ENCODE measurements around the gene TBP.
A peak's percentile ranks its signal among the peaks of the same experiment; 100 is the strongest.

TBP gene

GRCh38 chr6:170516783-170517616 is 37.2 kb upstream of the TBP start (continued):
- no peak for TF ChIP-seq POU6F1 (CRISPR knock-in tag; IDR thresholded peaks at IDR 0.05; ENCODE audit: borderline replicate concordance, low read depth)
- TF ChIP-seq ZNF70 (CRISPR knock-in tag; IDR thresholded peaks at IDR 0.05), result no peak

- TF ChIP-seq CSRNP3 (CRISPR knock-in tag; IDR thresholded peaks at IDR 0.05) (no peak), ZNF70 (CRISPR knock-in tag; IDR thresholded peaks at IDR 0.05) (no peak), ZFP3 (CRISPR knock-in tag; IDR thresholded peaks at IDR 0.05) (no peak), PPARA (CRISPR knock-in tag; IDR thresholded peaks at IDR 0.05; ENCODE audit: borderline replicate concordance) (no peak), BACH2 (CRISPR knock-in tag; IDR thresholded peaks at IDR 0.05; ENCODE audit: borderline replicate concordance) (no peak), TOX (CRISPR knock-in tag; IDR thresholded peaks at IDR 0.05; ENCODE audit: borderline replicate concordance) (no peak), ARNTL (CRISPR knock-in tag; IDR thresholded peaks at IDR 0.05; ENCODE audit: borderline replicate concordance, low read depth) (no peak), SNAI2 (CRISPR knock-in tag; IDR thresholded peaks at IDR 0.05) (no peak), OSR1 (CRISPR knock-in tag; IDR thresholded peaks at IDR 0.05) (no peak)
- peak; percentile 94 for ATAC-seq
These were observed 31.5 kb upstream of the TBP start for GRCh38 chr6:170522565-170523183.

GRCh38 chr6:170523256-170524171 is 30.7 kb upstream of the TBP start:
- TF ChIP-seq ZNF8 (CRISPR knock-in tag; IDR thresholded peaks at IDR 0.05), result no peak
- no peak for TF ChIP-seq BACH2 (CRISPR knock-in tag; IDR thresholded peaks at IDR 0.05; ENCODE audit: borderline replicate concordance)
- TF ChIP-seq GLIS3 (CRISPR knock-in tag; IDR thresholded peaks at IDR 0.05), result no peak
- no peak for TF ChIP-seq ZFP3 (CRISPR knock-in tag; IDR thresholded peaks at IDR 0.05)
- TF ChIP-seq CSRNP3 (CRISPR knock-in tag; IDR thresholded peaks at IDR 0.05), result no peak
- no peak for TF ChIP-seq ZNF70 (CRISPR knock-in tag; IDR thresholded peaks at IDR 0.05)
- no peak for TF ChIP-seq TOX (CRISPR knock-in tag; IDR thresholded peaks at IDR 0.05; ENCODE audit: borderline replicate concordance)
- no peak for TF ChIP-seq ESRRG (CRISPR knock-in tag; IDR thresholded peaks at IDR 0.05)
- TF ChIP-seq PPARA (CRISPR knock-in tag; IDR thresholded peaks at IDR 0.05; ENCODE audit: borderline replicate concordance), result no peak
- TF ChIP-seq ZFP30 (CRISPR knock-in tag; IDR thresholded peaks at IDR 0.05), result no peak
- TF ChIP-seq TCF4 (CRISPR knock-in tag; IDR thresholded peaks at IDR 0.05; ENCODE audit: borderline replicate concordance), result no peak
- no peak for TF ChIP-seq CSDC2 (CRISPR knock-in tag; IDR thresholded peaks at IDR 0.05)
- ATAC-seq, result no peak

- no peak for ATAC-seq
- TF ChIP-seq ARNTL (CRISPR knock-in tag; IDR thresholded peaks at IDR 0.05; ENCODE audit: borderline replicate concordance, low read depth) (no peak), CREB5 (CRISPR knock-in tag; IDR thresholded peaks at IDR 0.05; ENCODE audit: low read depth) (no peak), POU6F1 (CRISPR knock-in tag; IDR thresholded peaks at IDR 0.05; ENCODE audit: borderline replicate concordance, low read depth) (no peak), ZFP3 (CRISPR knock-in tag; IDR thresholded peaks at IDR 0.05) (no peak), BACH2 (CRISPR knock-in tag; IDR thresholded peaks at IDR 0.05; ENCODE audit: borderline replicate concordance) (no peak), OSR1 (CRISPR knock-in tag; IDR thresholded peaks at IDR 0.05) (no peak), ISL1 (CRISPR knock-in tag; IDR thresholded peaks at IDR 0.05) (no peak), TSHZ2 (CRISPR knock-in tag; IDR thresholded peaks at IDR 0.05) (no peak)
These were observed 30.0 kb upstream of the TBP start for GRCh38 chr6:170524172-170524502.

Data from SK-N-SH treated with all-trans-retinoic acid at 6 μM for 48 hours (cell line).